GM21526 (cell line): ENCODE data around the gene ZSCAN5B.
A peak's percentile ranks its signal among the peaks of the same experiment; 100 is the strongest.

Experiments used
- ATAC-seq: cut with Tn5 transposase; IDR thresholded peaks from one replicate; pipeline ENCODE4 v1.9.1; 2021; ENCODE audit warnings: moderate library complexity; ENCODE audit not compliant: unreplicated experiment, low FRiP score

Gene ZSCAN5B

DNA sequence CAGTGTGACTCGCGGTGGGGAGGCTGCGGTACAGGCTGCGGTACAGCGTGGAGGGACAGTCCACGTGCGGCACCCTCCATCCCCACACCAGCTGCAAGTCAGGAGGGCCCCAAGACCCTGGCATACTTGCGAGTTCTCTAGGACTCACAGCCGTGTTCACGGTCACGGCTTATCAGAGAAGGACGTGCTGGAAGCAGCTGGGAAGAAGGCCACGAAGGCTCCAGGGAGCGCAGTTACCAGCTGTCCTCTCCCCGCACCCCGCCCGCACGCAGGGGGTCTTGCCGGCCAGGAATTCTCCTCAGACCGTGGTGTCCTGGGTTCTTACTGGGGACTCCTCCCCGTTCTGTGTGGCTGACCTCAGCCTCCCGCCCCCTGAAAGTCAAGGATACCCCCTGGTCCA lies 50.3 kb downstream of the ZSCAN5B start:
- no peak for ATAC-seq

DNA sequence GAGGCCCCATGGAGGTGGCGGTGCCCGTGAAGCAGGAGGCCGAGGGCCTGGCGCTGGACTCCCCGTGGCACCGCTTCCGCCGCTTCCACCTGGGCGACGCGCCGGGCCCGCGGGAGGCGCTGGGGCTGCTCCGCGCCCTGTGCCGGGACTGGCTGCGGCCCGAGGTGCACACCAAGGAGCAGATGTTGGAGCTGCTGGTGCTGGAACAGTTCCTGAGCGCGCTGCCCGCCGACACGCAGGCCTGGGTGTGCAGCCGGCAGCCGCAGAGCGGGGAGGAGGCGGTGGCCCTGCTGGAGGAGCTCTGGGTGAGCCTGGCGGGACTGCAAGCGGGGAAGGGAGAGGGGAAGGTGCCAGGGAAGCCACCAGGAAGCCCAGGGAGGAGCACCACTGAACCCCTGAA lies 50.7 kb downstream of the ZSCAN5B start:
- ATAC-seq = no peak

DNA sequence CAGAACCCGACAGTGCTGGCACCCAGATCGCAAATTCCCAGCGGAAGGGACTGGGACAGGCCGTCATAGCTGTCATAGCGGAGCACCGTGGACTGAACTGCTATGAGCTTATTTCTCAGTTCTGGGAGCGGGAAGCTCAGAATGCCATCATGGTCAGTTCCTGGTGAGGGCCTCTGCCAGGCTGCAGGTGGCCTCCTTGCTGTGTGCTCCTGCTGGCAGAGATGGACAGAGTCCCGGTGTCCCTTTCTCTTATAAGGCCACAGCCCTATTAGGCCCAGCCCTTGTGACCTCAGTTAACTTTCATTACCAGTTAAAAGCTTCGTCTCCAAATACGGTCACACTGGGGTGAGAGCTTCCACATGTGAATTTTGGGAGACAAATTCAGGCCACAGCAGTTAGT lies 51.9 kb downstream of the ZSCAN5B start:
- no peak for ATAC-seq

DNA sequence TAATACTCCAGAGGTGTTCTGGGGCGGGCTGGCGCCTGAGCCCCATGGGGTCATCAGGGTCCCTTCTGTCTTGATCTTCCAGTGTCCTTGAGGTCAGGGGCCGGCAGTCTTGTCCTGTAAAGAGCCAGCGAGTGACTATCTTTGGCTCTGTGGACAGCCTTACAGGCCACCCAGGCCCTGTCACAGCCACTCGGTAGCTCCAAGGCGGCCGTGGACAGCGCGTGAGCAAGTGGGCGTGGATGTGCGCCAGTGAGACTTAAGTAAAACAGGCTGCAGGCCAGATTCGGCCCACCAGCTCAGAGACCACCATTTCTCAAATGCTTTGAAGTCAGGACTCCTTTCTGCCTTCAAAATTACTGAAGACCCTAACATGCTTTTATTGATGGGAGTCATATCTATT lies 52.8 kb downstream of the ZSCAN5B start:
- no peak for ATAC-seq

DNA sequence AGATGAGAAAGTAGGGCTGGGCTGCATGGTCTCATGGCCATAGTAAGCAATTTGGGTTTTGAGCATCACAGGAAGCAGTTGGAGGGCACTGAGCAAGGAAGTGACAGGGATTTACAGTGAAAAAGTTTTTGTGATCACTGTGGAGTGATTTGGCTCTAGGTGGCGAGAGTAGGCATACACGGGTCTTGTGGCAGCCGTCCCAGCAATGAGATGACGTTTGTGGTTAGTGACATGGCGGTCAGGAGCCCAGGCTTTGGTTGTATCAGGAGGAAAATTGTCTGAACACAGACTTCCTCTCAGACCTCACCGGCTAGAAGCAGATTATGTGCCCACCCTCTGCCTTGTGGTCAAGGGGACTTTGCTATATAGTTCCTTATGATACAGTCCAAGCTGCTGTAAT lies 53.2 kb downstream of the ZSCAN5B start:
- no peak for ATAC-seq

DNA sequence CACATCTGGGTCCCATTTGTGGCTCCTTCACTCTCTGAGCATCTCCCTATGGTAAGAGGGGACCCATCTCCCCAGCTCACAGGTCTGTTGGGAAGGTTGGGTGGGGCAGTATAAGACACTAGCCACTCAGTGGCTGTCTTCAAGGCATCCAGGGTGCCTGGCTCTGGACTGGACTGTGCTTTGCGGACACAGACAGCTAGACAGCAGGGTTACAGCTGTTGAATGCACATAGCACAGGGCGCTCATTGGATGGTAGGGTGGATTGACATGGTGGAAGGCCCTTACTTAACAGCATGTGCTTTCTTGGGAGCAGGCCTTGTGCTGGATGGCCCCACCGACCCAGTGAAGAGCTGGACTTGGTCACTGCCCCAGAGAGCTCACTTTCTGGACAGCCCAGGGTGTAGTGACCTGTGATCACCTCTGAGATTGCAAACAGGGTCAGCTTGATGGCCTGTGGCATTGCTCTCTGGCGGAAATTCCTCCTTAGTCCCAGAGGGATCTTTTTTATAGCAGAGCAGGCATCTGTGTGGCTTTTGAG lies 54.6 kb downstream of the ZSCAN5B start:
- ATAC-seq = no peak

DNA sequence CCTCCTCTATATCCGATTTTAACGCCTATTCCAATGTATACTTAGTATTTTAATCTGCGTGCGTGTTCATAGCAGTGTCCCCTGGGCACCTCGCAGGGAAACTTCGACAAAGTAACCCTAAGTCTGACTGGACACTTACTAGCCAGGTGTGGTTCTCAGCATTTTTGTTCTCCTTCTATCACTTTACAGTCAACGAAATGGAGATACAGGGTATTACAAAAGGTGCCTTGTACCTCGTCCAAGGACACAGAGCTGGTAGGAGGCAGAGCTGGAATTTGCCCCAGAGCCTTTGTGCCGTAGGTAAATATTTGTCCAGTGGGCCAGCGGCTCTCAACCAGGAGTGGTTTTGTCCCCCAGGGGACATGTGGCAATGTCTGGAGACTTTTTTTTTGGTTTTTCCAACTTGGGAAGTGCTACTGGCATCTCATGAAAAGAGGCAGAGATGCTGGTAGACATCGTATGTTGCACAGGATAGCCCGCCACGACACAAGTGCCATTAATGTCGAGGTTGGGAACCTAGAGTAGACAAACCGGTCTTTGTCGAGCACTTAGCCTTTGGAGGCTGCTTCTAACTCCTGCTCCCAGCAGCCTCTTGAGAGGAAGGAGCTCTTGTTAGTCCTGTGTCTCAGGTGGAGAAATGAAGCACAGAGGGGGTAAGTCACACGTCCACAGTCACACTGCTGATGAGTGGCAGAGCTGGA lies 55.3 kb downstream of the ZSCAN5B start:
- no peak for ATAC-seq

DNA sequence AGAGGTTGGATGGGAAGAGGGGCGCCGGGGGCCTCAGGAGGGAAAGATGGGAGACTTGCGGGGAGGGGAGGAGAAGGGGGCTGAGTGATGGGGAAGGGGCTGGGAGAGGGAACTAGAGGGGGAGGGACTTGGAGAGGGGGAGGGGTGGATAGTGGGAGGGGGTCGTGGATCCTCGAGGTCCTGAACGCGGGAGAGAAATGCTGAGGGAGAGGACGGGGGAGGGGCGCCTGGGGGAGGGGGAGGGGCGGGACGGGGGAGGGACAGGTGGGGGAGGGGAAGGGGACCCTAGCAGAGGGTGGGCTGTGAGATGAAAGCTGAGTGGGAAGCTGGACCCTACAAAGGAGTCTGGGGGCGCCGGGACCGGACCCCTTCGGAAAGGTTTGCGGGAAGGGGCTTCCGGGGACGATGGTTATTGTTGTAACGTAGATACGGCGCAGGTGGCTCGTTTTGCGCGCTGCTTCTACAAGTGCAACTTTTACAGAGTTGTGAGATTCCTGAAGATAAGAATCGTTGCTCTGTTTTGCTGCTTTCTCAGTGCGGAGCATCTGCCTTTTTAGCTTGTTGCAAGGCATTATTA lies 56.1 kb downstream of the ZSCAN5B start:
- ATAC-seq = no peak

DNA sequence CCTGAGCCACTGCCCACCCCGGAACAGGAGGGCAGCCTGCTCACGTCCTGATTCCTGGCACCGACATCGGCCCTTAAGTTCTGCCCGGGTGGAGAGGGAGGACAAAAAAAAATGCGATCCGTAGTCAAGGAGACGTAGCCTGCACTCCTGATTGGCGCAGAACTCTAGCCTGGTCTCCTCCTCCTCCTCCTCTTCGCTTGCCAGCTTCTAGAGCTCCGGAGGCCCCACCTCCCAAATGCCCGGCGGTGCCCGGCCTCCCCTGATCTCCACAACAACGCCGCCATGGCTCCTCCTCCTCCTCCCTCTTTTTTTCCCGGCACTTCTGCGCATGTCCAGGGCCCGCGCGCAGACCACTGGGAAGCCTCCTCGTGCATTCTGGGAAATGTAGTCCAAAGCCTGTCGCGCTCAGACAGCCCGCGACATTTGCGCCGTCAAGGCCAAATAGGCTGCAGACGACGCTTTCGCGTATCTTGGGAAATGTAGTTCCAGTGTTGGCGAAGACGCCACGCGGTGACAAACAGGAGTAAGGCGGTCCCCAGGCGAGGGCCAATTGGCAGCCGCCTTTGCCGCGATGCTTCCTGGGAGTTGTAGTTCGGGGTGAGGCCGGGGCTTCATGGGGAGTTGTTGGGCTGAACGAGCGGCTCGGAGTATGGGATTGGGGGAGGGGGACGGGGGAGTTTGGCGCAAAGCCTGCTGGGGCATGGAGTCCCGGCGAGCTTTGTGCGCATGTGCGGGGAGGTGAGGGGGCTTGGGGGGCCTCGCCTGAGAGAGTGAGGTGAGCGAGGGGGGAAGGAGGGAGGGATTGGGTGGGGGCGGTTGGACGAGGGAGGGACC lies 56.8 kb downstream of the ZSCAN5B start, which contains the start of gene ZNF444:
Gene ZNF444, plus strand, starts transcription at position 705 of the 834 bp plus-strand sequence. CDS start 5,625 bp downstream, outside the sequence.
- ATAC-seq = peak; percentile 86

DNA sequence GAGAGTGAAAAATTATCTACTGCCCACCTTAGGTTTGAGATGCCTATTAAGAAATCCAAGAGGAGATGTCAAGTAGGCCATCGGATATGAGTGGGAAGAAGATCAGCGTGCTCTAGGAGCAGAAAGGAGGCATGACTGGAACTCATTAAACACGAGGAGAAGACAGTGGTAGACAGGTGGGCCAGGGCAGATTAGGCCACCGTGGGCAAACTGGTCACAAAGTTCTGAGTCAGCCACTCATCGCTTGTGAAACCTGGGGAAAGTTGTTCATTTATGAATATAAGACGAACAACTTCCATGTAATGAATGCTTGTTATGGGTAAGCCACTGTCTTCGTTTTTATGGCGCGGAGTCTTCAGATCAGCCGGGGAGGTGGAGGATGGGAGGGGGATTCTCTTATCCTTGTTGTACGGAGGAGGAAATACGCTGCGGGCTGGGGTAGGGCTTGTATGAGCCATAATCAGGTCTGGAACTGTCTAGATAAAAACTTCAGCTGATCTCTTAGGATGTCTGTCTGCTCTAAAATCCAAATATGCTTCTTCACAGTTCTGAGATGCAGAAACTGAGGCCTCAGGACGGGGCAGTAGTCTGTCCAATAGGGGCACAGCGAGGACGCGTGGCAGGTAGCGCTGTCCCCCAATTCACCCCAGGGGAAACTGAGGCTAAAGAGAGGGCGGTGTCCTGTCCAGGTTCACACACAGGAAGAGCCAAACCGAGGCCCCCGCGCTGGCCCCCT lies 57.6 kb downstream of the ZSCAN5B start:
- no peak for ATAC-seq
